Measurements from ENCODE around the gene PLEKHA1. TPM values are rescaled to one million over a fixed set of nuclear protein-coding genes. Genes with fewer than 3 reads are reported as not detected.

The PLEKHA1 gene
- total and polyA plus RNA-seq, 2 of the 13 experiments (the other 11 are each of a cell fraction or from before 2014, with no cell fraction given), result 32.2 to 53.3 TPM

- TF ChIP-seq EP300 (IDR thresholded peaks at IDR 0.05; ENCODE audit: low read depth in 2 of 2, low read length in 2 of 2) (no peak), EP300 (CRISPR knock-in tag; IDR thresholded peaks at IDR 0.05; ENCODE audit: borderline replicate concordance) (no peak)
Observed at GRCh38 chr10:122327237-122328206, 47.0 kb upstream of the PLEKHA1 start (continued).

- CTCF ChIA-PET (ENCODE audit: low intra/inter-chr PET ratio, low total read pairs), result no interaction called here
Observed at GRCh38 chr10:122328676-122329075, 45.8 kb upstream of the PLEKHA1 start.

More at GRCh38 chr10:122328676-122329075, 45.8 kb upstream of the PLEKHA1 start:
- Histone ChIP-seq H3K4me3 (replicated peaks in 1 of 3; ENCODE audit: insufficient read depth in 1 of 3, low read depth in 2 of 3, low read length in 3 of 3) (no peak overlapping the region), H3K36me3 (replicated peaks in 1 of 2; ENCODE audit: control insufficient read depth in 1 of 2, insufficient read depth in 2 of 2, low read length in 2 of 2) (no peaks in the 10 kb centered on the region), H3K4me1 (ENCODE audit: insufficient read depth, low read length) (peaks cover 51% of the 10 kb centered on the region), H3K9me3 (ENCODE audit: low read length) (no peaks in the 10 kb centered on the region), H3K27ac (ENCODE audit: extremely low read length, insufficient read depth, low read length) (no peak overlapping the region), H4K20me1 (ENCODE audit: insufficient read depth, low read length) (no peaks in the 10 kb centered on the region), H2AFZ (ENCODE audit: low read length) (no peak overlapping the region), H3K27me3 (ENCODE audit: control insufficient read depth in 1 of 2, insufficient read depth in 2 of 2, low read length in 2 of 2) (no peaks in the 10 kb centered on the region), H3K4me2 (ENCODE audit: low read depth, low read length) (no peak overlapping the region), H3K79me2 (ENCODE audit: insufficient read depth, low read length) (peaks cover 8% of the 10 kb centered on the region), H3K9ac (ENCODE audit: insufficient read depth, low read depth, low read length) (no peak overlapping the region)
- no TSS peak for BruUV-seq (replicated peaks)
- intact Hi-C loops (cut with micrococcal nuclease; ENCODE audit: unreplicated experiment), result no loop called here
- DNase-seq (ENCODE audit: low spot score) (no peak), ATAC-seq (no peak), FAIRE-seq (no peak)
- no peak for TF ChIP-seq SP5 (CRISPR knock-in tag; IDR thresholded peaks at IDR 0.05; ENCODE audit: borderline replicate concordance, low read depth)
- no peak for TF ChIP-seq MXD1 (CRISPR knock-in tag; IDR thresholded peaks at IDR 0.05)
- no peak for TF ChIP-seq CENPBD1 (CRISPR knock-in tag; IDR thresholded peaks at IDR 0.05; ENCODE audit: borderline replicate concordance, low read depth)
- no peak for TF ChIP-seq BRCA1 (CRISPR knock-in tag; IDR thresholded peaks at IDR 0.05)
- TF ChIP-seq ATF2 (CRISPR knock-in tag; IDR thresholded peaks at IDR 0.05), result no peak
- TF ChIP-seq ZNF3 (CRISPR knock-in tag; IDR thresholded peaks at IDR 0.05), result no peak
- no peak for TF ChIP-seq ZNF414 (CRISPR knock-in tag; IDR thresholded peaks at IDR 0.05)
- TF ChIP-seq PBX3 (CRISPR knock-in tag; IDR thresholded peaks at IDR 0.05; ENCODE audit: borderline replicate concordance), result no peak
- no peak for TF ChIP-seq HOXA7 (CRISPR knock-in tag; IDR thresholded peaks at IDR 0.05)
- in situ Hi-C loops (cut with HindIII; ENCODE audit: extremely low pct_ligation_motif_present, low pct_unique_long_range_greater_than_20kb), result no loop called here
- 86% methylated on average over 9 of the region's 9 CpGs for WGBS (ENCODE audit: low lambda C conversion rate)
- POLR2A ChIA-PET, result interaction anchor here (1.6 to 7.6 kb wide), 3 partner anchors 16 to 24 kb away, joined by 4 to 141 read pairs (median 9); no protein-coding TSS in a partner anchor
